MM.1S (cell line): ENCODE results near the gene GATAD2B.

ENCODE experiments used
- DNase-seq: peaks from one replicate; pipeline ENCODE4 v3.0.0-alpha.2; 2015
- H2AFZ ChIP-seq: fragments of 300-600 bp; sonication (generic); 2 replicates; pipeline ENCODE4 v1.6.0; 2016; ENCODE audit warnings: antibody characterized with exemption, low read length
- H3F3A ChIP-seq: fragments of 300-600 bp; sonication (generic); 2 replicates; pipeline ENCODE4 v1.6.1; 2016; ENCODE audit warnings: mild to moderate bottlenecking, antibody characterized with exemption, low read length, moderate library complexity, mixed read lengths; ENCODE audit not compliant: insufficient read depth
- H3K27ac ChIP-seq: fragments of 300-600 bp; sonication (generic); 2 replicates; pipeline ENCODE4 v1.5.1; 2016; ENCODE audit warnings: mild to moderate bottlenecking, low read length
- H3K27me3 ChIP-seq: fragments of 300-600 bp; sonication (generic); replicated peaks from 2 replicates; pipeline ENCODE4 v1.6.0; 2016; ENCODE audit warnings: low read length; ENCODE audit not compliant: insufficient read depth
- H3K36me3 ChIP-seq: fragments of 300-600 bp; sonication (generic); replicated peaks from 2 replicates; pipeline ENCODE4 v1.6.1; 2016; ENCODE audit warnings: mild to moderate bottlenecking, low read length, mixed read lengths; ENCODE audit not compliant: insufficient read depth
- H3K4me1 ChIP-seq: fragments of 300-600 bp; sonication (generic); 2 replicates; pipeline ENCODE4 v1.6.1; 2016; ENCODE audit warnings: low read length, mixed read lengths
- H3K4me2 ChIP-seq: fragments of 300-600 bp; sonication (generic); 2 replicates; pipeline ENCODE4 v1.6.0; 2016; ENCODE audit warnings: low read depth, low read length
- H3K4me3 ChIP-seq: fragments of 300-600 bp; sonication (generic); 2 replicates; pipeline ENCODE4 v1.5.1; 2016; ENCODE audit warnings: low read length, mixed read lengths
- H3K79me2 ChIP-seq: fragments of 300-600 bp; sonication (generic); 2 replicates; pipeline ENCODE4 v1.6.1; 2016; ENCODE audit warnings: mixed run types, low read length, mixed read lengths
- H3K9ac ChIP-seq: fragments of 300-600 bp; sonication (generic); 2 replicates; pipeline ENCODE4 v1.6.1; 2016; ENCODE audit warnings: low read length, mixed read lengths
- H3K9me2 ChIP-seq: fragments of 300-600 bp; sonication (generic); replicated peaks from 2 replicates; pipeline ENCODE4 v1.6.1; 2016; ENCODE audit warnings: mild to moderate bottlenecking, low read length, mixed read lengths; ENCODE audit not compliant: insufficient read depth
- H3K9me3 ChIP-seq: fragments of 300-600 bp; sonication (generic); replicated peaks from 2 replicates; pipeline ENCODE4 v1.6.1; 2016; ENCODE audit warnings: mild to moderate bottlenecking, low read length, mixed read lengths; ENCODE audit not compliant: insufficient read depth
- H4K20me1 ChIP-seq: fragments of 300-600 bp; sonication (generic); 2 replicates; pipeline ENCODE4 v1.6.1; 2016; ENCODE audit warnings: mild to moderate bottlenecking, low read length, moderate library complexity, mixed read lengths; ENCODE audit not compliant: insufficient read depth
- CTCF ChIP-seq: fragments of 300-600 bp; sonication (generic); IDR thresholded peaks from 2 replicates; pipeline ENCODE4 v1.5.1; 2016; ENCODE audit warnings: antibody characterized with exemption, low read length, mixed read lengths
- EZH2 ChIP-seq: fragments of 300-600 bp; sonication (generic); optimal IDR thresholded peaks from 2 replicates; pipeline ENCODE3; 2017; ENCODE audit warnings: low read depth, mild to moderate bottlenecking, antibody characterized with exemption, low read length, mixed read lengths
- EZH2phosphoT487 ChIP-seq: fragments of 300-600 bp; sonication (generic); IDR thresholded peaks from 2 replicates; pipeline ENCODE4 v1.6.1; 2018; ENCODE audit warnings: antibody characterized with exemption, low read length

GATAD2B gene

GRCh38 chr1:153832293-153832692 lies 90.5 kb downstream of the GATAD2B start:
- Histone ChIP-seq H3K27ac (no peak overlapping the region), H3F3A (no peaks in the 10 kb centered on the region), H2AFZ (no peak overlapping the region), H3K9me3 (no peaks in the 10 kb centered on the region), H3K4me1 (no peaks in the 10 kb centered on the region), H3K4me2 (no peak overlapping the region), H3K9me2 (no peaks in the 10 kb centered on the region), H3K79me2 (peaks cover 49% of the 10 kb centered on the region), H3K27me3 (no peaks in the 10 kb centered on the region), H3K36me3 (peaks cover 5% of the 10 kb centered on the region; the same call in 1 of the 2 replicates), H3K9ac (no peak overlapping the region), H4K20me1 (peaks cover 2% of the 10 kb centered on the region; the same call in 1 of the 2 replicates), H3K4me3 (no peak overlapping the region)
- DNase-seq = no peak
- TF ChIP-seq EZH2phosphoT487 = no peak
- TF ChIP-seq CTCF = no peak
- TF ChIP-seq EZH2 = no peak

GRCh38 chr1:153831026-153831425 lies 91.7 kb downstream of the GATAD2B start:
- H2AFZ ChIP-seq = no peak overlapping the region
- no peaks in the 10 kb centered on the region for H3F3A ChIP-seq
- peaks cover 48% of the 10 kb centered on the region for H3K79me2 ChIP-seq
- TF ChIP-seq EZH2 (no peak), EZH2phosphoT487 (no peak), CTCF (no peak)
- H3K9me3 ChIP-seq = no peaks in the 10 kb centered on the region
- no peaks in the 10 kb centered on the region for H3K4me1 ChIP-seq
- H3K27ac ChIP-seq = no peak overlapping the region
- no peak overlapping the region for H3K4me2 ChIP-seq
- H3K27me3 ChIP-seq = no peaks in the 10 kb centered on the region
- H3K9me2 ChIP-seq = no peaks in the 10 kb centered on the region
- DNase-seq = no peak
- H4K20me1 ChIP-seq = no peaks in the 10 kb centered on the region; the same call in 1 of the 2 replicates
- no peak overlapping the region for H3K9ac ChIP-seq
- H3K4me3 ChIP-seq = no peak overlapping the region
- H3K36me3 ChIP-seq = peaks cover 5% of the 10 kb centered on the region; the same call in 1 of the 2 replicates

GRCh38 chr1:153827168-153827964 lies 95.4 kb downstream of the GATAD2B start:
- no peak for DNase-seq
- H3K27ac ChIP-seq = no peak overlapping the region
- peaks cover 5% of the 10 kb centered on the region; the same call in 1 of the 2 replicates for H3K36me3 ChIP-seq
- no peak overlapping the region for H3K9ac ChIP-seq
- H3K4me1 ChIP-seq = no peaks in the 10 kb centered on the region
- no peaks in the 10 kb centered on the region for H3K9me2 ChIP-seq
- no peak overlapping the region for H3K4me2 ChIP-seq
- H3K9me3 ChIP-seq = no peaks in the 10 kb centered on the region
- no peaks in the 10 kb centered on the region for H3K27me3 ChIP-seq
- H4K20me1 ChIP-seq = no peaks in the 10 kb centered on the region; the same call in 1 of the 2 replicates
- H3K4me3 ChIP-seq = no peak overlapping the region
- H3F3A ChIP-seq = no peaks in the 10 kb centered on the region
- peaks cover 34% of the 10 kb centered on the region for H3K79me2 ChIP-seq
- peak; percentile 28 for TF ChIP-seq CTCF
- TF ChIP-seq EZH2phosphoT487 = no peak
- H2AFZ ChIP-seq = no peak overlapping the region
